Left lung (tissue), 10 donors: Measurements from ENCODE around the gene KRTAP10-9. TPM values are rescaled to one million over a fixed set of nuclear protein-coding genes. Genes with fewer than 3 reads are reported as not detected.
A peak's percentile ranks its signal among the peaks of the same experiment; 100 is the strongest.

Experiments
- ATAC-seq: fragments of 200-7000 bp; cut with Tn5 transposase; one replicate; pipeline ENCODE4 v1.9.1; 2020; ENCODE audit warnings: moderate library complexity
- DNase-seq, 4 donors: peaks; one replicate each; pipeline ENCODE4 v3.0.0-alpha.2; 2013 to 2020
- H3K27ac ChIP-seq, 2 donors: fragments of 200-600 bp; sonication (generic) in 1 of 2; one replicate each; pipeline versions ENCODE4 v1.5.0 to v1.8.0; 2020 to 2021
- H3K27me3 ChIP-seq, 2 donors: fragments of 200-600 bp; sonication (generic) in 1 of 2; one replicate each; pipeline versions ENCODE4 v1.5.0 to v1.8.0; 2020 to 2021
- H3K36me3 ChIP-seq, 2 donors: fragments of 200-600 bp; sonication (generic) in 1 of 2; one replicate each; pipeline versions ENCODE4 v1.5.0 to v1.8.0; 2020 to 2021
- H3K4me1 ChIP-seq, 2 donors: fragments of 200-600 bp; one replicate each; pipeline ENCODE4 v1.8.0; 2021
- H3K4me3 ChIP-seq, 2 donors: fragments of 200-600 bp; sonication (generic) in 1 of 2; one replicate each; pipeline versions ENCODE4 v1.5.0 to v1.8.0; 2020 to 2021; ENCODE audit warnings: mild to moderate bottlenecking in 1 of 2
- H3K9me3 ChIP-seq, 2 donors: fragments of 200-600 bp; sonication (generic) in 1 of 2; one replicate each; pipeline versions ENCODE4 v1.5.0 to v1.8.0; 2020 to 2021
- CTCF ChIP-seq, 2 donors: fragments of 200-600 bp; sonication (generic) in 1 of 2; IDR thresholded peaks; one replicate each; pipeline versions ENCODE4 v1.5.0 to v1.8.0; 2021; ENCODE audit warnings: antibody characterized with exemption in 2 of 2
- intact Hi-C, 2 donors: fragments of 100-400 bp; cut with DNase I; formaldehyde crosslinking; loops; one replicate each; pipeline versions ENCODE4 v1.11.2 to v1.14.2; 2022
- polyA plus RNA-seq, 6 donors: library from polyadenylated mRNA; unstranded; fragments of 120-200 nt; gene quantifications; one replicate each; pipeline ENCODE4 v1.2.1, GENCODE V29; 2013; ENCODE audit not compliant: insufficient read length in 6 of 6
- total RNA-seq, 2 donors: library from RNA; stranded (reverse); fragmentation: NEBNext Ultra II Directional; extraction: Animal tissue kit (Norgen Biotek cat#: 25700); gene quantifications; one replicate each; pipeline ENCODE4 v1.2.1, GENCODE V29; 2021
- donor health status: DM: no; HTN: yes; CAD: no.
- donor health status: DM: no; HTN: no; CAD: no.

The KRTAP10-9 gene
- total and polyA plus RNA-seq, 8 donors: not detected

GRCh38 chr21:44650973-44651675, 24.2 kb downstream of the KRTAP10-9 start:
- H3K36me3 ChIP-seq: no peaks in the 10 kb centered on the region
- peaks cover 0 to 51% of the 10 kb centered on the region in 2 donors for H3K27me3 ChIP-seq
- no peaks in the 10 kb centered on the region for H3K4me1 ChIP-seq
- H3K4me3 ChIP-seq: no peak overlapping the region
- intact Hi-C loops: no loop called here
- ATAC-seq (no peak), DNase-seq (no peak)
- H3K27ac ChIP-seq: no peak overlapping the region
- TF ChIP-seq CTCF (IDR thresholded peaks at IDR 0.05): no peak
- H3K9me3 ChIP-seq: no peaks in the 10 kb centered on the region

DNA sequence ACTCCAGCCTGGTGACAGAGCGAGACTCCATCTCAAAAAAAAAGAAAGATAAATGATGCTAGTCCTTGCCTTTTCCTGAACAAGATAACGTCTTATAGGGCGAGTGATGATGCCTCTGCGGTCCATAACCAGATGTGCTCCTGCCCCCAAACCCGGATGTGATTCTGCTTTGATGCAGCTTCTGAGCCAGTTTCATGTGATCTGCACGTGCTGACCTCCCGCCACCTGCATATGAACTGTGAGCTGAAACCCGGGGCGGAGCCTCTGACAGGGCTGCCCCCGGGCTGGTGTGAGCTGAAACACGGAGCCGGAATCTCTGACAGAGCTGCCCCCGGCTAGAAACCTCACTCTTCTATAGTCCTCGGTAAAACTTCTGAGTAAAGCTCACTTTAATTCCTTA, 26.2 kb downstream of the KRTAP10-9 start:
- no peak for TF ChIP-seq CTCF (IDR thresholded peaks at IDR 0.05)
- no peak overlapping the region for H3K27ac ChIP-seq
- peaks cover 0 to 38% of the 10 kb centered on the region in 2 donors for H3K27me3 ChIP-seq

GRCh38 chr21:44653656-44654575, 27.0 kb downstream of the KRTAP10-9 start:
- no peaks in the 10 kb centered on the region for H3K4me1 ChIP-seq
- intact Hi-C loops: no loop called here
- TF ChIP-seq CTCF (IDR thresholded peaks at IDR 0.05): no peak
- peaks cover 0 to 38% of the 10 kb centered on the region in 2 donors for H3K27me3 ChIP-seq
- no peaks in the 10 kb centered on the region for H3K36me3 ChIP-seq
- H3K27ac ChIP-seq: no peak overlapping the region
- ATAC-seq (no peak), DNase-seq (peak in 1 of 4 donors; percentile 54)
- peaks cover 0 to 7% of the 10 kb centered on the region in 2 donors for H3K9me3 ChIP-seq
- no peak overlapping the region for H3K4me3 ChIP-seq

More for the DNA sequence above, 26.2 kb downstream of the KRTAP10-9 start:
- H3K9me3 ChIP-seq: peaks cover 0 to 7% of the 10 kb centered on the region in 2 donors
- no peak overlapping the region for H3K4me3 ChIP-seq
- peak in 1 of 4 donors; percentile 45 for DNase-seq
- H3K36me3 ChIP-seq: no peaks in the 10 kb centered on the region
- no peaks in the 10 kb centered on the region for H3K4me1 ChIP-seq
- intact Hi-C loops: no loop called here
- no peak for ATAC-seq

DNA sequence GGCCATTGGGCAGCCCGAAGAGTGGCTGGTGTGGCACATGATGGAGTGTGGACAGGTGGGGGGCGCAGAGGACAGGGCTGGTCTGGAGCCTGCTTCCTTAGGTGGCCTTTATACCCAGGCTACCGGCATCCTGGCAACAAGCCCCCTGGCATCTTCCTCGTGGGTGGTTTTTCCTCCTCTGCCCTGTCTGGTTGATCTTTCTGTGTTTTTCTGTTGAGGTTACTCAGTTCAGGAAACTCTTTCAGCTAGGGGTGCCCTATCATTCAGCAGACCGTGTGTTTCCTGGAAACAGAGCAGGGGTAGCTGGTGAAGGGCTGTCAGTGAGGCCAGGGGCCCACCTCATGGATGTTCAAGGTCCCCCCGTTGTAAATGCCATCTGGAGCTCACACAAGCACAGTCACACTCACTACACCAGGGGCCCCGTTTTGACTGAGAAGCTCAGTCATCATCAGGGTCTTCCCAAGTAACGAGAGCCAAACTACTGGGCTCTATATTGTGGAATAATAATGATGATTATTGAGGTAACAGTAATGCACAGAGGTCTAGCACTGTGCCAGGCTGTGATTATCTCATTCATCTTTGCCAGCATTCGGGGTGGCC, 27.8 kb downstream of the KRTAP10-9 start, which contains the start of gene KRTAP12-4:
Gene KRTAP12-4, minus strand, starts transcription at position 84 of the 600 bp plus-strand sequence. Its CDS starts 45 bp downstream, at position 39.
- Histone ChIP-seq H3K36me3 (no peaks in the 10 kb centered on the region), H3K4me3 (no peak within 1 kb of the TSS), H3K9me3 (peaks cover 0 to 7% of the 10 kb centered on the region in 2 donors), H3K27ac (no peak within 1 kb of the TSS), H3K27me3 (peaks cover 0 to 33% of the 10 kb centered on the region in 2 donors), H3K4me1 (no peaks in the 10 kb centered on the region)
- ATAC-seq (no peak), DNase-seq (no peak)
- intact Hi-C loops: no loop called here
- no peak for TF ChIP-seq CTCF (IDR thresholded peaks at IDR 0.05)
